ENCODE measurements around the gene MAST4.
A peak's percentile ranks its signal among the peaks of the same experiment; 100 is the strongest.
"Not testable (repeated sequence)": the region's sequence is repeated elsewhere in the genome, so short reads cannot be mapped to it uniquely, and the experiment has no call there.

The MAST4 gene

DNA sequence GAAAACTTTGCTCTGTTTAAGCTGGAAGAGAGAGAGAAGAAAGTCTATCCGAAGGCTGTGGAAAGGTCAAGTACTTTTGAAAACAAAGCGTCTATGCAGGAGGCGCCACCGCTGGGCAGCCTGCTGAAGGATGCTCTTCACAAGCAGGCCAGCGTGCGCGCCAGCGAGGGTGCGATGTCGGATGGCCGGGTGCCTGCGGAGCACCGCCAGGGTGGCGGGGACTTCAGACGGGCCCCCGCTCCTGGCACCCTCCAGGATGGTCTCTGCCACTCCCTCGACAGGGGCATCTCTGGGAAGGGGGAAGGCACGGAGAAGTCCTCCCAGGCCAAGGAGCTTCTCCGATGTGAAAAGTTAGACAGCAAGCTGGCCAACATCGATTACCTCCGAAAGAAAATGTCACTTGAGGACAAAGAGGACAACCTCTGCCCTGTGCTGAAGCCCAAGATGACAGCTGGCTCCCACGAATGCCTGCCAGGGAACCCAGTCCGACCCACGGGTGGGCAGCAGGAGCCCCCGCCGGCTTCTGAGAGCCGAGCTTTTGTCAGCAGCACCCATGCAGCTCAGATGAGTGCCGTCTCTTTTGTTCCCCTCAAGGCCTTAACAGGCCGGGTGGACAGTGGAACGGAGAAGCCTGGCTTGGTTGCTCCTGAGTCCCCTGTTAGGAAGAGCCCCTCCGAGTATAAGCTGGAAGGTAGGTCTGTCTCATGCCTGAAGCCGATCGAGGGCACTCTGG, 567.8 kb downstream of the MAST4 start:
- no peak for DNase-seq (ENCODE audit: low spot score)

DNA sequence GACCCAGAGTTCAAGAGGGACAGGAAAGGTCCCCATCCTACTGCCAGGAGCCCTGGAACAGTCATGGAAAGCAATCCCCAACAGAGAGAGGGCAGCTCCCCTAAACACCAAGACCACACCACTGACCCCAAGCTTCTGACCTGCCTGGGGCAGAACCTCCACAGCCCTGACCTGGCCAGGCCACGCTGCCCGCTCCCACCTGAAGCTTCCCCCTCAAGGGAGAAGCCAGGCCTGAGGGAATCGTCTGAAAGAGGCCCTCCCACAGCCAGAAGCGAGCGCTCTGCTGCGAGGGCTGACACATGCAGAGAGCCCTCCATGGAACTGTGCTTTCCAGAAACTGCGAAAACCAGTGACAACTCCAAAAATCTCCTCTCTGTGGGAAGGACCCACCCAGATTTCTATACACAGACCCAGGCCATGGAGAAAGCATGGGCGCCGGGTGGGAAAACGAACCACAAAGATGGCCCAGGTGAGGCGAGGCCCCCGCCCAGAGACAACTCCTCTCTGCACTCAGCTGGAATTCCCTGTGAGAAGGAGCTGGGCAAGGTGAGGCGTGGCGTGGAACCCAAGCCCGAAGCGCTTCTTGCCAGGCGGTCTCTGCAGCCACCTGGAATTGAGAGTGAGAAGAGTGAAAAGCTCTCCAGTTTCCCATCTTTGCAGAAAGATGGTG, 568.8 kb downstream of the MAST4 start:
- DNase-seq (ENCODE audit: low spot score) = no peak

GRCh38 chr5:67165526-67166459, 569.6 kb downstream of the MAST4 start:
- peak; percentile 76 for DNase-seq (ENCODE audit: low spot score)

- DNase-seq (ENCODE audit: low spot score) = peak; percentile 37
Observed at GRCh38 chr5:67166460-67167285, 570.5 kb downstream of the MAST4 start.

DNA sequence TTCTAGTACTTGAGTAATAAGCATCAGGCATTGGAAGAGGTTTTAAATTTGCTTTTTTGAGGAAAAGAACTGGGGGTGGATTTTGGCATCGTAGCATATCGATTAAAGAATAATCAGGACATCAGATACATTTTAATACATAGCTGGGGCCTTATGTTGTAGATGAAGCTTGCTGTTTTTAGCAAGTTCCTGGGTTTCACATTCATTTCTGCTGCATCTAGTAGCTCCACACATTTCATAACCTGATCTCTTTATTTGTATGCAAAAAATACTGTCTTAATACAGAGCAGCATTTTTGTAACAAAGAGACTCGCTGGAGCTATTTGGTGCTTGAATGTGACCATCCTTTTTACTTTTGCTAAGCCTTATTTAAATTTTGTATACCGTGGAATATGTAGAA, 571.9 kb downstream of the MAST4 start:
- DNase-seq (ENCODE audit: low spot score) = no peak

GRCh38 chr5:67170767-67171166, 574.6 kb downstream of the MAST4 start:
- no peak for DNase-seq (ENCODE audit: low spot score)

- not testable (repeated sequence) for DNase-seq (ENCODE audit: low spot score)
Observed at GRCh38 chr5:67173351-67173750, 577.2 kb downstream of the MAST4 start.

DNA sequence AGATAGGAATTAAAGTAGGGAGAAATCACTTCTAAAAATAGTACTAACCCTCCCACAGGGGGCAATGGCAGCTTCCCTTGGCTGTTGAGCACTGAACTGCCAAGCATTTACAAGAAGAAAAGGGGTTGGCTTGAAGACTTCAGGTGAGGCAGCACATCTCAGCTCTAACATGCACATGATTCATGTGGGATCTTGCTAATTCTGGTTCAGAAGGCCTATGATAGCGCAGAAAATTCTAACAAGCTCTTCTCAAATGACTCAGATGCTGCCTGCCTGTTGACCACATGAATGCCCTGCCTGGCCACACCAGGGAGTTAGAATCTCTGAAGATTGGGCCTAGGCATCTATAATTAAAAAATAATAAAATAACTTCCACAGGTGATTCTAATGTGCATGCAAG, 577.8 kb downstream of the MAST4 start:
- no peak for DNase-seq (ENCODE audit: low spot score)

GRCh38 chr5:67176936-67177335, 580.7 kb downstream of the MAST4 start:
- DNase-seq (ENCODE audit: low spot score) = no peak

DNA sequence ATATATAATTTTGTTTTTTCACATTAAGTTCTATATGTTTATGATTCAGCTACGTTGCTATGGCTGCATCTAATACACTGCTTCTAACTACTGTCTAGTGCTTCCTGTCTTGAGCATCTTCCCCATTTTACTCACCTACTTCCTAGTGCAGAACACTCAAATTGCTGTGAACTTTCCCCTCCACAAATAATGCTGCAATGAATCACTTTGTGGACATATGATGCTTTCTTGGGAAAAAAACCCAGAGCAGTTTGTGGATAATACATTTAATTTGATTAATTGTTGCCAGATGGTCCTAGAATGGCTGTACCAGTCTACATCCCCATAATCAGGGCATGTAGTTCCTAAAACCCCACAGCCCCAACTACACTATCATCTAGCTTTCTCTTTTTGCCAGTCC, 581.9 kb downstream of the MAST4 start:
- no peak for DNase-seq (ENCODE audit: low spot score)

- DNase-seq (ENCODE audit: low spot score) = no peak
Observed at GRCh38 chr5:67178966-67179365, 582.8 kb downstream of the MAST4 start.

- no peak for DNase-seq (ENCODE audit: low spot score)
Observed at GRCh38 chr5:67179697-67180361, 583.6 kb downstream of the MAST4 start.

- no peak for DNase-seq (ENCODE audit: low spot score)
Observed at GRCh38 chr5:67181648-67182221, 585.5 kb downstream of the MAST4 start.

- DNase-seq (ENCODE audit: low spot score) = no peak
Observed at GRCh38 chr5:67182301-67182790, 586.2 kb downstream of the MAST4 start.

DNA sequence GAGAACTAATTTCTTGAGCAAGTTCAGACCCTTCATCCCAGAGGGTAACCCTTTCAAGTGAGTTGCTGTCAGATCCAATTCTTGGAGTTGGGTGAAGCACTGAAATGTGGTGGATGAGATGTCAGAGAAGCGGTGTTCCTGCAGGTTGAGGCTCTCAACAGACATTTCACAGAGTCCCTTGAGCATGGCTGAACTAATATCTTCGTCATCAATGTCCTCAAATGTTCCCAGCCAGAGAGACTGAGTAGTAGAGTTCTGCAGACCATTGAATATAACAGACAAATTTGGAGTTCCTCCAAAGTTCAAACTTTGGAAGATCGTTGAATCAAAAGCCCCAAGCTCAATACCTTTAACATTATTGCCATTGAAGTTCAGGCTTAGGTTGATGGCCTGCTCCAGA, 587.7 kb downstream of the MAST4 start:
- no peak for DNase-seq (ENCODE audit: low spot score)

DNA sequence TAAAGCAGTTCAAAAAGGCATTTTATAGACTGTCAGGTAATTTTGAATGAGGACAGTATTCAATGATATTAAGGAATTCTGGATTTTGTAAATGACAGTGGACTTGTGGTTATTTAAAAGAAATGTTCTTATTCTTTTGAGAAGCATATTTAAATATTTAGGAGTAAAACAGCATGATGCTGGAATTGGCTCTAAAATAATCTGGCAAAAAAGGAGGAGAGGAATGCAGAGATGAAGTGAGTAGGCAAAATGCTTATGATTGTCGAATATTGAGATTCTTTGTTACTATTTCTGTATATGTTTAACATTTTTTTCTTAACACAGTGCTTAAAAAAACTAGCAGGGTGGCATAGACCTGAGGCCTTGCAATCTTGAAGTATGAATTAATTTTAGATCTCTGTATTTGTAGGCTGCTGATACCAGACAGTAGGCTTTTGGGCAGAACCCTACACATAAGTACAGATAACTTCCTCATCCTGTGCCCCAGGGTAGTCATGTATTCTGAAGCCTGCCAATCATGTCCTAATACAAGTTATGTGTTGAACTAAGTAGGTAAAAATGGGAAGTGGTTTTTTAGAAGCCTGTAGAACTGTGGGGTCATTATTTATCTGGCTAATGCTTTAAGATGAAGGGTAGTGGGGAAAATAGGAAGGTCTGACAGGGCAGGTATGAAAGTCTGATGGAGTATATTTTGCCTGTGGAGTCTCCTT, 591.0 kb downstream of the MAST4 start:
- peak; percentile 67 for DNase-seq (ENCODE audit: low spot score)

DNA sequence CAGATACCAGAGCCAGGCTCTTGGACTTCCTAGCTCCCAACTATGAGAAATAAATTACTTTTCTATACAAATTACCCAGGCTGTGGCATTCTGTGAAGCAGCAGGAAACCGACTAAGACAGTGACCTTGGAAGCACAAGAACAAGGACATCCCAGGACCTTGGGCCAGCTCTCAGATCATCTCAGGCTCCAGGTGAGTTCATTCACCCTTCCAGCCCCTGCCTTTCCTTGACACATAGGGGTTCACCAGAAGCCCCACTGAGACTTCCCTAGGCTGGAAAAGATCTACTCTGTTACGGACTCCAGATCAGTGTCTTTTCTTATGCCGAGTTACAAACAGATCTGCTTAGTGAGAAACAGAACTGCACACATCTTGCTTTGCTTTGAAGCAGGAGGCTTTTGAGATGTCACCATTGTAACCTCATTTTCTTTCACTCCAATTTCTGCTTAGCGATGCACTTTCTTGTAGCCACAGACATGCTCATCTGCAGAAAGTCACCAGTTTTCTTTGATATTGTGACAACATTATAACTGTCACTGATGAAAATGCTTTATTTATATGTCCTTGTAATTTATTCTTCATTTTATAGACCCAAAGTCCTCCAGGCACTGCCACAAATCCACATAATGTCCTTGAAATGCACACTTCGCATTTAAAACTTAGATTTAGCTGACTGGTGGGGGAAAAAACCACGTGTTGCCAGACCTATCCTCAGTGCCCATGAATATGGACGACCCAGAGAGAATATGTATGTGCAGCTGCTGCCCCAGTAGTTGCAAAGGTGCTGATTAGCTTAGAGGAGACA, 592.3 kb downstream of the MAST4 start:
- DNase-seq (ENCODE audit: low spot score) = no peak

- no peak for DNase-seq (ENCODE audit: low spot score)
Observed at GRCh38 chr5:67189079-67189354, 592.8 kb downstream of the MAST4 start.

DNA sequence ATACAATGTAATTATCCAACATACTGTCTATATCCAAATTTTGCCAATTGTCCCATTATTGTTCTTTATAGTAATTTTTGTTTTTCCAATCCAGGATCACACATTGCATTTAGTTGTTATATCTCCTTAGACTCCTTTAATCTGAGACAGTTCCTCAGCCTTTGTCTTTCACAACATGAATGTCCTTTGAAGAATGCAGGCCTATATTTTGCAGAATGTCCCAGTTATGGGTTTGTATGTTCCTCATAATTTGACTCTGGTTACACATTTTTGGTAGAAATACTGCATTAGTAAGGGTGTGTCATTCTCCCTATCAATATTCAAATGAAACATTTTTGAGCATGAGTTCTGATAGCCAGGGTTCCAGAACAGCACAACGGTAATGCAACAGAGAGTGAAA, 593.7 kb downstream of the MAST4 start:
- DNase-seq (ENCODE audit: low spot score) = no peak

Measured in NAMALWA (cell line).